ELR (cell line): ENCODE results near the gene THEM5.

Source experiments
- DNase-seq: peaks from one replicate; pipeline ENCODE4 v3.0.0-alpha.2; 2015; ENCODE audit warnings: low read depth

THEM5 gene

DNA sequence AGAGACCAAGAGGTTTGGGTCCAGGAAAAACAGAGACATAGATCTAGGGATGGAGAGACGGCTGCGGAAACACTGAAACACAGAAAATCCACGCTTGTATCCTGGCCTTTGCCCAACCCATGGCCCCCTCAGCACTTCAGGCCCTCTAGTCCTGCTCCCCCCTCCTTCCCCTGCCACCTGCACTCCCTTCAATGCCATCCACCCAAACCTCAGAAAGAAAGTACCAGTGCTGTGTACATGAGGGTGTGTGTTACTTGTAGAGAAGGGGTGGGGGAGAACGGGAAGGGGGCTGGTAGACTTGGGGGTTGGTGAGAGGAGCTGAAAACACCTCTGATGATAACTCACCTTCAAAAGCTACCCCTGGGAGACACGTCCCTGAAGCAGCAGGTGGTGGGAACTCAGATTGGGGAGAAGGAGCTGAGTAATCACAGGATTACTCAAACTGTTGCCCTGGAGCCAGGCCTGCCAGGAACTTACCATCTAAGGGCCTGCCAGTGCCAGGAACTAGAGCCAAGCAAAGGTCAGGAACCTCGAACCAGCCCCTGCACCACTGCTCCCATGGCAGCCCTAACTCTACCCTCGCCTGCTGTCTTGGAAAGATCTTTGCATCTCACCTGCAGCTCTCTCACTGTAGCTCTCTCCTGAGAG lies 33.4 kb downstream of the THEM5 start:
- no peak for DNase-seq

DNA sequence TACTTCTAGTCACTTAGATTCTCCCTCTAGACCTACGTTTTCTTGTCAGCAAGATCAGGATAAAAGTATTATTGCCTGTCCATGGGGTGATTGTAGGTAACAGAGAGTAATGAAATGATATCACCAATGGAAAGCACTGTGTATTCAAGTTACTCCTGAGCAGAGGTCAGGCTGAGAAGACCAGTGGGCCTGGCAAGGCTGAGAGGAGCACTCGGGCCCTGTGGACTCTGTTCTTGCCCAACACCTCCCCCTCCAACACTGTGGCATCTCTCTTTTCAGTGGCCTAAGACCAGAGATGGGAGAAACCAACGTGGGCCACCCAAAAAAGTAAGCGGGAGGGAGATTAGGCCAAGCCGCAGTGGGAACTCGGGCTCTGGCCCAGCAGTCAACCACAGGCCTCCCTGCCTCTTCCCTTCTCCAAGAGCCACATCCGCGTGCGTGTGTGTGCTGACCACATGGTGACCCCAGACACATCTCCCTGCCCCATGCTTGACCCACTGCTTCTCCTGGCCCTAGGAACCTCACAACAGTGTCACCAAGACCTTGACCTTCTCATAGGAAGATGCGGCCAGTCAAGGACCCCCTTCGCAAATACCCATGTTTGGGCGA lies 34.2 kb downstream of the THEM5 start:
- DNase-seq: no peak

DNA sequence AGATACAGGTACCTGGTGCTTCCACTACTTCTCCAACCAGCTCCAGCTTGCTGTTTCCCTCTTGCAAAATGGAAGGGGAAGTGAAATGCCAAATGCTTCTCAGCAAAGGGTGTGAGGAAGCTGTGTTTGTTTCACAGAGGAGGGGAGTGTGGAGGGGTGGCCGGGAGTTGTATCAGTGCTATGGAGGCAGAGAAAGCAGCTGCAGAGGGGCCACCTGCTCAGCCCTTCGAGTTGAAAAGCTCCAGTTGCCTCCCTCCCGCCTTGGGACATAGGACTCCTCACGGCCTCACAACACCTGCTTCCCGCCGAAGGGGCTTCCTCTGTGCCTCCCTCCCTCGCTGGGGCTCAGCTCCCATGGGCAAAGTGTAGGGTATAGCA lies 36.2 kb downstream of the THEM5 start:
- no peak for DNase-seq

DNA sequence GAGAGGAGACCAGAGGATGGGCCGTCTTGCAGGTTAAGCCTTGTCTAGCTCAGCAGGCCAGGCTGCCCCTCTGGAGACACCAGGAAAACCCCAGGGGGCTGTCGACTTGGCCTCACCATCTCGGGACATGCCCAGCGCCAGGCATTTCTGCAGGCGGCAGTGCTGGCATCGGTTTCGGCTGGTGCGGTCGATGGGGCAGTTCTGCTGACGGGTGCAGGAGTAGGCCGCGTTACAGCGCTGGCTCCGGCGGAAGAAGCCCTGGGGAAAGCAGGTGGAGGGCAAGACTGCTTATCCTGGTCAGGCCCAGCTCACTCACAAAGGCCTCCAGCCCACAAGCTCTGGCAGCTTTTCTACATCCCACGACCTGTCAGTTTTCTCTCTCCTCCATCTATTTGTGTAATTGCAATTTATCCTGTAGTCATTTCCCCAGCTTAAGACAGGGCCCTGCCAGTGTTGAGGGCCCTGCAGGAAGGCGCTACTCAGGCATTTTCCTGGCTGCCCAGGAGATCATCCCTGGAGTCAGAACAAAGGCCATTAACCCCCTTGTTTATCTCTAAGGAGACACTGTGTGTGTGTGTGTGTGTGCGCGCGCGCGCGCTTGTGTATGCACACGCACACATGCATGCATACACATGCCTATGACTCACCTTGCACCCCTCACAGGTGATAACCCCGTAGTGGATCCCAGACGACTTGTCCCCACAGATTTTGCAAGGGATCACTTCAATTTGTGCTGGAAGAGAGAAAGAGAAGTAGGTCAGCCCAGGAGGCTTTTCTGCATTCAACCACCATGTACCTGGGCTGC lies 36.8 kb downstream of the THEM5 start:
- no peak for DNase-seq

DNA sequence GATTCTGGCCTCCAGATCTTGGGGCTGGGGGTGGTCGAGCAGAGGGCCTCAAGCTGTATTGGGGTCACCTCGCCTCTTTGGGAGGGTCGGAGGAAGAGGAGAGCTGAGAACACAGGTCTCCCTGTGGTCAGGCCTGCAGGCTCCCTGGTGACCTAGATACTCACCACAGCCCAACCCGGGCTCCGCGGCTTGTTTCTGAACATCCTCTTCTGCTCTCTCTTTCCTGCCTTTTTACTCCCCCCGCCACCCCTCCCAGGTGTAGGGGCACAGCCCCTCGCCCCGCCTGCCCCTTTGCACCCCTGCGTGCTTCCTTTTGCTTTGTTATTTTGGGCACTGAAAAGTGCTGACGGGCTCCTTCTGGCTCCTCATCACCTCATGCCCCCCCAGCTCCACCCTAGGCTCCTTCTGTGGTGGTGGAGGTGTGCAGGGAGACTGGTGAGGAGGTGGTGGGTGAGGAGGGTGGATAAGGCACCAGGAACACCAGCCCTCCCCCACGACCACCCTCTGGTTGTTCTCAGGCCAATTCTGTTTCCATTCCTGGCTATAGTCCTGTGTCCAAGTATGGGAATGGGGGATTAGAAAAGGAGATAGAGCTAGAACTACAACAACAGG lies 37.7 kb downstream of the THEM5 start:
- no peak for DNase-seq

DNA sequence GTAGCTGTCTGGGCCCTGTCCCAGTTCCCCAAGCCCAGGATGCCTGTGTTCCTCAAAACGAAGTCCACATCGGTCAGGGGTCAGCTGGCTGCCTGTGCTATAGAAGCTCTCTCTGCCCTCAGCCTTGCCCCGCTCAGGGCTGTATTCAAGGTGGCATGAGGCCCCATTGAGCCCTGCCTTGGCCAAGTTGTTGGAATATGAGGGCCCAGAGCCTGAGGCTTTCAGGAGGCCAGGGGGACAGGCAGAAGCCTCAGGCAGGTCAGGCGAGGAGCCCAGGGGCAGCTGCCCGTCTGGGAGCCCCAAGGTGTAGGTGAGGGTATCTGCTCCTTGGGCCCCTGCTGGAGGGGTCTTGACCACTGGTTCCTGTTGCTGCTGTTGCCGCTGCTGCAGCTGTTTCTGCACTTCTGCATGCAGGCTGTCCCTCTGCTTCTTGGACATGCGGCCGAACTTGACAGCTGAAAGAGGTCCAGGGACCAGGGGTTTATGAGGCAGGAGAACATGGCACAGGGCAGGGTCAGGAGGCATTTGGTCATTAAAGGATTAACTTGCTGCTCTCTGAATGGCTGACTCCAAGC lies 38.5 kb downstream of the THEM5 start:
- no peak for DNase-seq

DNA sequence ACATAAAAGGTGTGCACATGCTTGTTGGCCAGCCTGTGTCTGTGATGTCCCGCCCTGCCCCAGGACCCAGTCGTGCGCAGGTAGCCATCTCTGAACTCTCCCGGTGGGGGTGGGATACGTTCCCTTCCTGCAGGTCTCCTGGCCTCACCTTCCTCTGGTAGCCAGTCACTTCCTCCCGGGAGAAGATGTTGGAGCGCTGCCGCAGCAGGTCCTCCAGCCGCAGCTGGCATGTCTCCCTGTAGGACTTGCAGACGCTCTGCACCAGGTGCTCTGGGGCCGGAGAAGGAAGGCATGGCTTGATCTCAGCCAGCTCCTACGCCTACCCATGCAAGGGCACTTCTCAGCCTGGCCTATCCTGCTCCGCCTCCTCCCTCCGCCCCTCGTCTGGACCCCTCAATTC lies 39.1 kb downstream of the THEM5 start:
- DNase-seq: no peak

DNA sequence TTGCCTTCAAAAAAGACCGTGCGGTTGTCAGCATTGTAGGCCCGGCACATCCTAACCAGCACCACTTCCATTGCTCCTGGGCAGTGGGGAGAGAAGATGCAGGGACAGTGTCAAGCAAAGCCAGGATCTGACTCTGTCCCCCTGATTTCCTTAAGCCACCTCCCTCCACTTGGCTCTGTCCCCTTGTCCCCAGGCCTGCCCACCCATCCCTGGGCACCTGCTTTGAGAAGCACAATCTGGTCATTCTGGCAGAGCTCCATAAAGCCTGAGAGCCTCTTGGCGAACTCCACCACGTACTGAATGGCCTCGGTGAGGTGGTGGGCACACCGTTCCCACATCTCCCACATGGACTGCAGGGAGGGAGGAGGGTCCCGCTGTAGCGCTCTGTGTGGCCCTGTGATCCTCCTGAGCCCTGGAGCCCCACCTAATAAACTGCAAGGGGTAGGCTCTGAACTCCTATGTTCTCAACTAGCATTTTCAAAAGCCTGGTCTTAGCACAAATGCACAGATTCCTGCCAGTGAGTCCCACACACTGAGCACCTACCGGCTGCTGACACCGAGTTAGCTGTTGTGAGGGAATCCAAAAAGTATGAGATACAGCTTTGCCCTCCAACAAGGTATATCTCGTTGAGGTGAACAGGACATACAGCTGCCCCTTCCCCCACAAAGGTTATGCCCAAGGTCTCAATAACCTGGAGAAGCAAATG lies 40.1 kb downstream of the THEM5 start:
- DNase-seq: no peak

DNA sequence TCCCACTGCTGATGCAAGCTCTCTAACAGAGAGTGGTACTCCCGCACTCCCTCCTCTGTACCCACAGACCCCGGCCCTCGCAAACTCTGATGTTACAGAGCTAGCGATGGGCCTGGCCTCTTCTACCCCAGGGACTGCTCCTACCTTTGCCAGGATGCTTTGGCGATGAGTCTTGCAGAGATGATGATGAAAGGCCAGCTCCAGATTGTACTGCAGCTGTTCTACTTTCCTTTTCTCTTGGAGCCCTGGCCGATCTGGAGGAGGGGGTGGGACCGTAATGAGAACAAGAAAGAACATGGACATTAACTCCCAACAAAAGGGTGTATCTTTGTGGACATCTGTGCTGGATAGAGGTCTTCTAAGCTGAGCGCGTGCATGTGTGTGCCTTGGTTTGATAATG lies 42.3 kb downstream of the THEM5 start:
- no peak for DNase-seq

DNA sequence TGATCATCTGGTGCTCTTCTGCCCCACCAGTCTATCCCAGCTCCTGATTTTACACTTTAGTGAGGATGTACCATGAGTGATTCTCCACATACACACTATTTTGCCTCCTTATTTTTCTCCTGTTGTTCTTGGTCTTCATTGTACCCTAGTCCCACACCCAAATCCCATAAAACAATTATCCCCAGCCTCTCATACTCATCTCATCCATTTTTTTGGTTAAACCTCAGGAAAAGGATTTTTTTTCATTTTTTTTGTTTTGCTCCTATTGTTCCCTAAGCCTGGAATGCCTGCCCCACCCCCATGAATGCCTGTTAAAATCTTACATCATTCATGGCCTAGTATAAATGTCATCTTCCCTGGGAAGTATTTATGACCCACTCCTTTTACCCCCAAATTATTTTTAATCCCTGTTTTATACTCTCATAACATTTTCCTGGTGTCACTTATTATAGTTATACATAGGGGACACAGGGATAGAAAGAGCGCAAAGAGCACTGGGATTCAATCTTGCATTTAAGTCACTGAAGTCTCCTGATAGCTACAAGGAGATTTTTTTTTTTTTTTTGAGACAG lies 43.4 kb downstream of the THEM5 start:
- DNase-seq: no peak

DNA sequence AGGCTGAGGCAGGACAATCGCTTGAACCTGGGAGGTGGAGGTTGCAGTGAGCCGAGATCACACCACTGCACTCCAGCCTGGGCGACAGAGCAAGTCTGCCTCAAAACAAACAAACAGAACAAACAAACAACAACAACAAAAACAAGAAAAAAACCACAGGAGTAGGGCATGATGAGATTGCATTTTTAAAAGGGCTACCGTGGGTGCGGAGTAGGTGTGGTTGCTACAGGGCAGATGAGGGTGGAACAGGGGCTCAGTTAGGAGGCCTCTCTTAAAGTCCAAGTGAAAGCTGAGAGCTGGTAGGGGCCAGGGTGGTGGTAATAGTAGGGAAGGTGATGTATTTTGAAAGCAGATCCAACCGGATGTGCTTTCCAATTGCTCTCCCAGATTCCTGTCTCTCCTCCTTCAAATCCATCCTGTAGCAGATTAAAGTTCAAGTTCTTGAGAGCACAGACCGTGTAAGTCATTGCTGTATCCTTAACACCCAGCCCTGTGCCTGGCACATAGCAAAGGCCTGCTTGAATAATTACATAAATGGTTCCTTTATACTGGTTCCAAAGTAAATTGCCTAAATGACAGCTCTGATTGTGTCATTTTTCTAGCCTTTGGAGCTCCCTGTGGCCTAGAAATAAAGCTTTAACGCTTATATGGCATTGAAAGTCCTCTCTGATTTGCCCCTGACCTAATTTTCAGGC lies 44.1 kb downstream of the THEM5 start:
- no peak for DNase-seq

DNA sequence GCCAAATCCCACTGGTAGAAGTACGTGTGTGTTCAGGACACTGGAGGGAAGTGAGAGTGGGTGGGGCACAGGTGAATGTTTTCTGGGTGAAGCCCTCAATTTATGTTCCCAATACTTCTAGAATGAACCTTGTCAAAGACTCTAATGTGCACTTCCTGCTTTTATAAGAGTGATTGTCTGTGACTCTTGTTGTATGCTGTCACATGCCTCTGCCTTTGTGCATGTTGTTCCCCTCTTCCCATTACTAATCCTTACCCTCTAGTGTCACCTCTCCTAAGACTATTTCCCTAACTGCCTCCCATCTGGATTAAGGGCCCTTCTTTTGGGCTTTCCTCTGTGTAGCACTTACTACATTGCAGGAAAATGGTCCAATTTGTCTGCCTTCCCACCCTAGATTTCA lies 45.7 kb downstream of the THEM5 start:
- DNase-seq: no peak

DNA sequence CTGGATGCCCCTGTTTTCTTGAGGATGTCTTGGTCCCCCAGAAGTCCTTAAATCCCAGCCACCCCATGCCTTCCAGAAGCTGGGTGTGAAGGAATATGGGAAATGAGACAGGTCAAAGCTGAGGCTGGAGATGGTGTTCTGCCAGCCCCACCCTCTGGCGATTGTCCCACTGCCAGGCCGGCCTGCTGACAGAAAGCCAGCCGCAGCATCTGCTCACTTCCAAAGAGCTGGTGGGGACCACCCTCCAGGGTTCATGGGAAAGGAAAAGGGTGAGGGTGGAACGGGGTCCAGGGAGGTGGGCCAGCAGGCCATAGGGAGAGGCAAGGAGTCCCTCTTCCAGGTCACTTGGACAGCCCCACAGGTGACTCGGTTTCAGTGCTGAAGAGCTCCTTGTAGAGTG lies 46.4 kb downstream of the THEM5 start:
- no peak for DNase-seq

DNA sequence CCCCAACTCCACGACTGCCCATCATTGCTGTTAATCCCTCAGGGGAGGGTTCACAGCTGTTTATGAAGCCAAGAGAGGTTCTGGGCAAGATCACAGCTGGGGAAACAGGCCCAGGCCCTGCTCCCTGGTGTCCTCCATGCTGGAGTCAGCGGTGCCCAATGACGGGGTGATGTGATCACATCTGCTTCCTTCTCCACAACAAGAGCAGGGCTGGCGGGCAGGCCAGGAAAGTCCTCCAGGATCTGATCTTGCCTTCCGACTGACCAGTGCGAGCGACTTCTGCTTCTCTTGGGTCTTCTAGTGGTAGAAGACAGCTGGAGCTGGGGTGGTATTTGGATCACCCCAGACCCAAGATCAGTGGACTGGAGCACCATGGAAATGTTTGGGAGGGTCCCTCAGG lies 47.3 kb downstream of the THEM5 start:
- no peak for DNase-seq

DNA sequence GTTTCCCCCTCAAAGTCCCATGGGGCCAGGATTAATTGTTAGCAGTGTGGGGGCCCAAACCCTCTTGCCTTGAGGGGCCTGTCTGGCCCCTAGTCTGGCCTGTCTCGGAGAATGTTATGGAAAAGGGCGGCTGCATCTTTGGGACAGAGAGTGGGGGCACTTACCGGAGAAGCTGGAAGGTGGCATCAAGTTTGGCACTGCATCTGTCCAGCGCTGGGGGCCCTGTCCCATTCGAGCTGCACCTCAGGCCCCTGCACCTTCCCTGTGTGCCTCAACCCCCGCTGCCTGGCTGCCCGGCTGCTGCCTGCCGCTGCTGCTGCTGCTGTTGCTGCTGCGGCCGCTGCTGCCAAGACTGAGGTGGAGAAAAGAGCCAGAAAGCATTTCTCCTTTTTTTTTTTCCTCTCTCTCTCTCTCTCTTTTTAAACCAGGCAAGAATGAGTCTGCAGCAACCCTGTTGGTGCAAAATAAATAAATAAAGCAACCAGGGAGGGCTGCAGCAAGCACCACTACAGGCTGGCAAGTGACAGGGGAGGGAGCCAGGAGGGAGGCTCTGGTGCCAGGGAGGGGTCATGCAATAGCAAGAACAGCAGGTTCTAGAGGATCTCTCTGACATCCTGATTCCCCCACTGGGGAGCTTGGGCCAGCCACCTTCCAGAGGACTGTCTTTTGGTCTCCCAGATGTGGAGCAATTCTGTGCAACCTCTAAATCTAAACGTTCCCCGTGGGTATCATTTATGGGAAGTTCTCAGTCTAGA lies 48.3 kb downstream of the THEM5 start, which contains the start of gene LINGO4:
LINGO4 (minus strand) TSS at position 354 of the 755 bp plus-strand sequence. CDS start 2,715 bp downstream, outside the sequence.
- DNase-seq: no peak

DNA sequence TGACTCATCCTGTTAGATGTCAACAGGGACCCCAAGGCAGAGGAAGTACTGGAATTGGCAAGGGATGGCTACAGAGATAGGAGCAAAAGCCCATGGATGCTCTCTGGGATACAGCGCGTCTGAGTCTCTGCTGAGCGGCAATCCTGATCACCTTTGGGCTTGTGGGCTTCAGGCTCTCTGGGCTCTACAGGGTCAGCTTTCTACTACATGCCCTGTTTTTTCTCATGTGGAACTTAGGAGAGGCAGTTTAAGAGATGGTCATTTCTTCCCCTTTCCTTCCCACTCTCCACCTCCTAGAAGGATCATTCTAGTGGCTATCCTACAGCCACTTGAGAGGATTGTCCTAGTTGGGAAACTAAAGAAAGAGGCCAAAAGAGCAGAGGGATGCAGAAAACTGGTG lies 49.6 kb downstream of the THEM5 start:
- no peak for DNase-seq

DNA sequence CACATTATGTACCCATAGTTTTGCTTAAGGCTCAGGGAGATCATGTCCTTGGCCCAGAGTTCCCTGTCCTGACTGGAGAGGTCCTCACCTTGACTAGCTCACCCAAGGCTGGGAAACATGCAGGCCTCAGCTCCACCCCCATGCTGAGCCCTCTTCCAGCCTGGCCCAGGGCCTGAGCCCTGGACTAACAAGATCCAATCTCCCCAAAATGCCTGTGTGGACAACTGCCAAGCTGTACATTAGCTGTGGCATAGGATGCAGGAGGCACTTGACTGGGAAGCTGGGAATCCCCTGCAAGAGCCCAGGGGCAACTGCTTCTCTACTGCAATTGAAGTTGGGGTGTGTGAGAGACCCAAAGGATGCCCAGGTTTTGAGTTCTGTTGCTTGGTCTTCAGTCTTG lies 50.3 kb downstream of the THEM5 start:
- no peak for DNase-seq

DNA sequence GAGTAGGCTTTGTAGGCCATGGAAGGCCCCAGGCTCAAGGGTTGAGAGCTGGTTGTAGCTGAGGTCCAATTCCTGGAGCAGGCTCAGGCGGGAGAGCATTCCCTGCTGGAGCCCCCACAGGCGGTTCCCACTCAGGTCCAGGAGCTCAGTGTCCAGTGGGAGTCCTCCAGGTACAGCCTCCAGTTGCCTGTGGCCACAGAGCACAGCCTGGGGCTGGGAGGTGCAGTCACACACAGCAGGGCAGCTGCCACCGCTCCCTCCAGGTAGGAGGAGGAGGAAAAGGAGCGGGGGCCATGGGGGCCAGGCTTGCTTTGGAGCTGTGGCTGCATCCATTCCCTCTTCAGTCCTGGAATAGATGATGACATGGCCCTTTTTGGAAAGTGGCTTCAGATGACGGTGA lies 51.1 kb downstream of the THEM5 start:
- no peak for DNase-seq

DNA sequence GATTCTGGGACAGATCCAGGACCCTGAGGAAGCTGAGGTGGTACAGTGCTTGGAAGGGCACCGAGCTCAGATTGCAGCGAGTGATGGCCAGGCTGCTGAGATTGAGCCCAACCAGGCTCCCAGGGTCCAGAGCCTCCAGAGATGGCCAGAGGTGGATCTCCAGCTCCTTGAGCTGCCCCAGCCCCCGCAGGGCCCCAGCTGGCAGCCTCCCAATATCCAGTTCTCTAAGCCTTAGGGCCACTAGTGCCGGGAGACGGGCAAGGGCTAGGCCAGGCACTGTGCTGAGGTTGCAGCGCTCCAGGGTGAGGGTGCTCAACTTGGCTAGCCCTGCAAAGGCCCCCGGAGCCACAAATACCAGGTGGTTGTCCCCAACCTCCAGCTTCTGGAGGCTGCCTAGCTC lies 51.7 kb downstream of the THEM5 start:
- DNase-seq: no peak

DNA sequence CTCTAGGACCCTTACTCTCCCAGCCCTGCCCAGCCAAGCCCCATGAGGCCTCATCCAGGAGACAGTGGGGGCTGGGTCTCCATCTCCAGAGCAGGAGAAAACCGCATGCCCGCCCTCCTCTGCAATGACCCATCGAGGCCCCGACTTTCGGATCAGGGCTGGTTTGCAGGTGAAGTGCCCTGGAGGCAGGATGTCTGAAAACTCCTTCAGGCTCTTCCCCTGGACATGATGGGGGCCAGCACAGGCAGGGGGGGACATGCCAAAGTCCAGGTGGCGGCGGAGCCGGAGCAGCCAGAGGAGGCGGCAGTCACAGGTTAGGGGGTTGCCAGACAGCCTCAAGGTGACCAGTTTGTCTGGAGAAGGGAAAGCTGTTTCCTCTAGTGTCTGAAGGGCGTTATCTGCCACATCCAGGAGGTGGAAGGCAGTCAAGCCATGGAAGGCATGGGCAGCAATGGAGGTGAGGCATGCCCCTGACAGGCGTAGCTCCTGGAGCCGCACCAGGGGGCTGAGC lies 52.1 kb downstream of the THEM5 start:
- no peak for DNase-seq
